Neutrophil (primary cell): ENCODE measurements around the gene LRWD1.

ENCODE experiments used
- H3K27ac ChIP-seq: fragments of 200-600 bp; sonication (generic); 2 replicates; pipeline ENCODE4 v1.5.1; 2016; ENCODE audit warnings: mild to moderate bottlenecking, moderate library complexity
- H3K27me3 ChIP-seq: fragments of 200-600 bp; sonication (generic); 2 replicates; pipeline ENCODE4 v1.6.0; 2016; ENCODE audit warnings: mild to moderate bottlenecking
- H3K36me3 ChIP-seq: fragments of 200-600 bp; sonication (generic); 2 replicates; pipeline ENCODE4 v1.5.1; 2017
- H3K4me1 ChIP-seq, 2 experiments: fragments of 200-600 bp in 1 of 2; sonication (generic) in 1 of 2; 1 replicate in 1 of 2; 2 replicates in 1 of 2; pipeline versions ENCODE4 v1.5.1 to v1.6.1; 2013 to 2016; ENCODE audit warnings: low read depth in 1 of 2, low read length in 1 of 2, mild to moderate bottlenecking in 1 of 2, moderate library complexity in 1 of 2; ENCODE audit not compliant: control insufficient read depth in 1 of 2, insufficient read depth in 1 of 2
- H3K4me3 ChIP-seq, 2 experiments: fragments of 200-600 bp in 1 of 2; sonication (generic) in 1 of 2; 1 replicate in 1 of 2; 2 replicates in 1 of 2; pipeline ENCODE4 v1.5.1; 2013 to 2016; ENCODE audit warnings: low read depth in 1 of 2, low read length in 1 of 2, mild to moderate bottlenecking in 1 of 2, moderate library complexity in 1 of 2
- H3K9me3 ChIP-seq: fragments of 200-600 bp; sonication (generic); 2 replicates; pipeline ENCODE4 v1.5.1; 2016
- CTCF ChIP-seq: fragments of 200-600 bp; sonication (generic); IDR thresholded peaks from 2 replicates; pipeline ENCODE4 v1.5.1; 2016; ENCODE audit warnings: antibody characterized with exemption

Gene LRWD1

GRCh38 chr7:102467581-102468477 lies 3.0 kb downstream of the LRWD1 start:
- Histone ChIP-seq H3K4me1 (peaks cover 22 to 23% of the 10 kb centered on the region in 2 experiments), H3K27ac (no peak overlapping the region), H3K36me3 (peaks cover 57% of the 10 kb centered on the region), H3K4me3 (no peak overlapping the region), H3K9me3 (no peaks in the 10 kb centered on the region), H3K27me3 (no peaks in the 10 kb centered on the region)
- TF ChIP-seq CTCF, result no peak

- H3K9me3 ChIP-seq, result no peaks in the 10 kb centered on the region
- no peaks in the 10 kb centered on the region for H3K27me3 ChIP-seq
- H3K4me1 ChIP-seq, result peaks cover 20% of the 10 kb centered on the region in 2 experiments
- H3K27ac ChIP-seq, result no peak overlapping the region
- H3K36me3 ChIP-seq, result peaks cover 66% of the 10 kb centered on the region
- H3K4me3 ChIP-seq, result no peak overlapping the region
- TF ChIP-seq CTCF, result no peak
Observed at GRCh38 chr7:102468478-102469350, 3.9 kb downstream of the LRWD1 start.

GRCh38 chr7:102469351-102469971 lies 4.7 kb downstream of the LRWD1 start:
- Histone ChIP-seq H3K4me1 (peaks cover 12 to 13% of the 10 kb centered on the region in 2 experiments), H3K27me3 (no peaks in the 10 kb centered on the region), H3K9me3 (no peaks in the 10 kb centered on the region), H3K4me3 (no peak overlapping the region), H3K36me3 (peaks cover 72% of the 10 kb centered on the region), H3K27ac (no peak overlapping the region)
- no peak for TF ChIP-seq CTCF

- Histone ChIP-seq H3K27ac (no peak overlapping the region), H3K36me3 (peaks cover 76% of the 10 kb centered on the region), H3K9me3 (no peaks in the 10 kb centered on the region), H3K4me1 (peaks cover 10 to 12% of the 10 kb centered on the region in 2 experiments), H3K4me3 (no peak overlapping the region), H3K27me3 (no peaks in the 10 kb centered on the region)
- TF ChIP-seq CTCF, result no peak
Observed at GRCh38 chr7:102469972-102470825, 5.4 kb downstream of the LRWD1 start.

- Histone ChIP-seq H3K4me3 (no peak overlapping the region), H3K27ac (no peak overlapping the region), H3K27me3 (no peaks in the 10 kb centered on the region), H3K4me1 (no peaks in the 10 kb centered on the region), H3K36me3 (peaks cover 81% of the 10 kb centered on the region), H3K9me3 (no peaks in the 10 kb centered on the region)
- TF ChIP-seq CTCF, result no peak
Observed at GRCh38 chr7:102471791-102472125, 7.0 kb downstream of the LRWD1 start.
